ENCODE data around the gene TPBG. TPM values are rescaled to one million over a fixed set of nuclear protein-coding genes. Genes with fewer than 3 reads are reported as not detected.

Gene TPBG
- total RNA-seq, 1 donor, result 47.8 TPM

GRCh38 chr6:82362144-82362543 is 1.5 kb upstream of the TPBG start:
- DNase-seq (ENCODE audit: insufficient read length, low spot score, missing footprints), result no peak
- no peak for TF ChIP-seq CTCF (IDR thresholded peaks at IDR 0.05; ENCODE audit: extremely low read depth, low read depth, low read length)
- Histone ChIP-seq H3K79me2 (ENCODE audit: insufficient read depth, low read length) (peaks cover 28% of the 10 kb centered on the region), H3K4me3 (ENCODE audit: insufficient read depth, low read length) (peak overlapping the region; percentile 78), H3K27ac (ENCODE audit: low read depth, low read length) (no peak overlapping the region), H3K4me1 (ENCODE audit: insufficient read depth, low read length) (peaks cover 20% of the 10 kb centered on the region), H4K20me1 (ENCODE audit: insufficient read depth, low read length) (peaks cover 22% of the 10 kb centered on the region), H2AFZ (ENCODE audit: low read length) (no peak overlapping the region), H3K27me3 (ENCODE audit: insufficient read depth, low read length) (no peaks in the 10 kb centered on the region), H3K4me2 (ENCODE audit: insufficient read depth, low read length) (peak overlapping the region; percentile 94), H3K9me3 (ENCODE audit: low read depth, low read length) (no peaks in the 10 kb centered on the region), H3K36me3 (ENCODE audit: insufficient read depth, low read length) (peaks cover 18% of the 10 kb centered on the region)

- peak; percentile 77 for DNase-seq (ENCODE audit: insufficient read length, low spot score, missing footprints)
- peak overlapping the region; percentile 78 for H3K4me3 ChIP-seq (ENCODE audit: insufficient read depth, low read length)
- no peaks in the 10 kb centered on the region for H3K27me3 ChIP-seq (ENCODE audit: insufficient read depth, low read length)
- peaks cover 22% of the 10 kb centered on the region for H4K20me1 ChIP-seq (ENCODE audit: insufficient read depth, low read length)
- TF ChIP-seq CTCF (IDR thresholded peaks at IDR 0.05; ENCODE audit: extremely low read depth, low read depth, low read length), result no peak
- peak overlapping the region; percentile 96 for H3K27ac ChIP-seq (ENCODE audit: low read depth, low read length)
- no peaks in the 10 kb centered on the region for H3K9me3 ChIP-seq (ENCODE audit: low read depth, low read length)
- H3K4me1 ChIP-seq (ENCODE audit: insufficient read depth, low read length), result peaks cover 20% of the 10 kb centered on the region
- H3K4me2 ChIP-seq (ENCODE audit: insufficient read depth, low read length), result peak overlapping the region; percentile 94
- peaks cover 31% of the 10 kb centered on the region for H3K79me2 ChIP-seq (ENCODE audit: insufficient read depth, low read length)
- peaks cover 18% of the 10 kb centered on the region for H3K36me3 ChIP-seq (ENCODE audit: insufficient read depth, low read length)
- peak overlapping the region; percentile 95 for H2AFZ ChIP-seq (ENCODE audit: low read length)
These were observed 664 bp upstream of the TPBG start for GRCh38 chr6:82362878-82363427.

- H4K20me1 ChIP-seq (ENCODE audit: insufficient read depth, low read length), result peaks cover 22% of the 10 kb centered on the region
- H3K27ac ChIP-seq (ENCODE audit: low read depth, low read length), result peak overlapping the region; percentile 96
- peak overlapping the region; percentile 78 for H3K4me3 ChIP-seq (ENCODE audit: insufficient read depth, low read length)
- no peak for TF ChIP-seq CTCF (IDR thresholded peaks at IDR 0.05; ENCODE audit: extremely low read depth, low read depth, low read length)
- H3K4me2 ChIP-seq (ENCODE audit: insufficient read depth, low read length), result peak overlapping the region; percentile 94
- H3K4me1 ChIP-seq (ENCODE audit: insufficient read depth, low read length), result peaks cover 20% of the 10 kb centered on the region
- H3K36me3 ChIP-seq (ENCODE audit: insufficient read depth, low read length), result peaks cover 18% of the 10 kb centered on the region
- H3K79me2 ChIP-seq (ENCODE audit: insufficient read depth, low read length), result peaks cover 39% of the 10 kb centered on the region
- no peaks in the 10 kb centered on the region for H3K27me3 ChIP-seq (ENCODE audit: insufficient read depth, low read length)
- H2AFZ ChIP-seq (ENCODE audit: low read length), result peak overlapping the region; percentile 95
- DNase-seq (ENCODE audit: insufficient read length, low spot score, missing footprints), result peak; percentile 94
- no peaks in the 10 kb centered on the region for H3K9me3 ChIP-seq (ENCODE audit: low read depth, low read length)
These were observed 734 bp downstream of the TPBG start for GRCh38 chr6:82364087-82365015.
